Fibroblast of skin of left quadriceps (primary cell): ENCODE data around the gene IL22RA2.
"Not testable (repeated sequence)": the region's sequence is repeated elsewhere in the genome, so short reads cannot be mapped to it uniquely, and the experiment has no call there.

Experiments used
- DNase-seq, 2 experiments: peaks; one replicate each; pipeline ENCODE4 v3.0.0-alpha.2; 2013; ENCODE audit warnings: low read depth in 2 of 2

The IL22RA2 gene, protein sequence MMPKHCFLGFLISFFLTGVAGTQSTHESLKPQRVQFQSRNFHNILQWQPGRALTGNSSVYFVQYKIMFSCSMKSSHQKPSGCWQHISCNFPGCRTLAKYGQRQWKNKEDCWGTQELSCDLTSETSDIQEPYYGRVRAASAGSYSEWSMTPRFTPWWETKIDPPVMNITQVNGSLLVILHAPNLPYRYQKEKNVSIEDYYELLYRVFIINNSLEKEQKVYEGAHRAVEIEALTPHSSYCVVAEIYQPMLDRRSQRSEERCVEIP

DNA sequence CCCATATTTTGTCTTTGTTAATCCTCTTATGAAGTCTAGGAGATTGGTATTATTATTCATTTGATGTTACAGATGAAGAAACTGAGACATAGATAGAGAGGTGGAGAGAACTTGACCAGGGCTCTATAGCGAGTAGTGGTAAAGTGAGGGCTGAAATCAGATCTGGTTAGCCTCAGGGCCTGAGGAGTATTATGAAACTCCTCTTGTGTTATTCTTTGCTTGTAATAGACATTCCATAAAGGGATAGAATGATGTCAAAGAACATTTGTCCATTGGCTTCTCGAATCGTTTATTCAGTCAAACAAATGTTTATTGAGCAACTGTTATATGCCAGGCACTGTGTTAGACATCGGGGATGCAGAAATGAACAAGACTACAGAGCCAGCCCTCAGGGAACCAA is at the start of gene IL22RA2:
IL22RA2 (minus strand) TSS at position 144 of the 400 bp plus-strand sequence. CDS start 11,895 bp downstream, outside the sequence.
- DNase-seq: no peak

DNA sequence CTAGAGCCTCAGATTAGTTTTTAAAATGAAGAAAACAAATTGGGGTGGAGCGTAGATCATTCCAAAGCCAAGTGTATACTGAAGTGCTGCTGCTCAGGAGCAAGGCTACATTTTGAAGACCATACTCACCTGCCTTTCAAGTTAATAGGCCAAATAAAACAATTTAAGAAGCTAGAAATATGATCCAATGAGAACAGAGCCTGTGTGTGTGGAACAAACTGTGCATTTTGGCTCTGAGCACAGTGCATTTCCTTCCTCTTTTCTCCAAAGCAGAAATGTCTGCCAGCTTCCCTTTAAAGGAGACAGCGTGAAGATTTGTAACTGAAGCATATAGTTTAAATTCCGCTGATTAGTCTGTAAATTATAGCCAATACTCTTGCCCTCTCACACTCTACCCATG is 48.9 kb upstream of the IL22RA2 start:
- no peak for DNase-seq

DNA sequence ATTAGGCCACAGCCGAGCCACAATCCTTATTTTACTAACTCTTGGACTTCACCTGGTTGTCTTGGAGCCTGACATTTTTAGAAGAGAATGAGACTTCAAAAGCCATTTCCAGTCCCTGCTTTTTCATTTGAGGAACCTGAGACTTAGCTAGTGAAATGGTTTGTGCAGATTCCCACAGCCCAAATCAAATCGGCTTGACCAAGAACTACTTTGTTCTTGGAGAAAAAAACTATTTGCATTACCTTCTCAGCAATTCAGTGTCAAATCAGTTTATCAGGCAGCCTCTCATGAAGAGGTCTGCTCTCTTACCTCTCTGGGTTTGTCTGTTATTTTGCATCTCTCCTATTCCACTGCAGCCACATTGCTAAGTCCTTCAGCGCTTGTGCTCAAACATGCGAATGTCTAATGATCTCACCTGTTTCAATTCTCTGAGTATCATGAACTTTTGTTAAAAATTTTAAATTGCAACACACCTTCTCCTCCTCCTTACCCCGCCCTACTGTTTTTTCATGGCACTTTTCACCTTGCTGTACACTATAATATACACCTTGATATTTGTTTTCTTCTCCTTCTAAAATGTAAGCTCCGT is 46.3 kb upstream of the IL22RA2 start:
- DNase-seq: no peak

DNA sequence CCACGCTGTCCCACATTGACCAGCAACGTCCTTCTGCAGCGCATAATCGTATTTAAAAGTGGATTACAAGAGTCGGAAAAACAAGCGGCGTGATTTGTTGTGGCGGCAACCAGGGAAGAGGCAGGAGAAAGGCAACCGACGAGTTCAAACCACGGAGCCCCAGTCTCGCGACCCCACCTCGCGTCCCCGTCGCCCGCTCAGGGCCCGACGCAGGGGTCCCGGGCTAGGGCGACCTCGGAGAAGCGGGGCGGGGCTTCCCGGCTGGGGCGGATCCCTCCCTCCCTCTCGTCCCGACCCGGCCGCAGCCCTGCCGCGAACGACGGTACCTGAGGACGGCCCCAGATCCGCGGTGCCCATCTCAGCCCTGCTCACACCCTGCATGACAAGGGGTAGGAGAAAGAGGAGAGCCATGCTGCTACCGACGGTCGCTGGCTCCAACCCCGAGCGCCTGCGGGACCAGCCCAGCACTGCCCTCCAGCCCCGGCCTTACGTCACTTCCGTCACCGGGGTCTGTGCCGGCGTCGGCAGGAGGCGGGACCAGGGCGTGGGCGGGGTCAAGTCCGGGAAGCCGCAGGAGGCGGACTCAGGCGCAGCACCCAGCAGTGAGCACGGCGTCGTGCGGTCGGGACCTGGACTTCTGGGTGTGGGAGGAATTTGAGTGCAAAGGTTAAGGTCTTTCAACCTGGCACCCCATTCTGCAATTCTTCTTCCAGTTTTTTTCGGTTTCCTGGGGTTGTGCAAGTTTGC is 45.6 kb upstream of the IL22RA2 start, which contains the start of gene IFNGR1:
IFNGR1 (minus strand) TSS at position 469 of the 747 bp plus-strand sequence; CDS start at position 411, 58 bp downstream.
- DNase-seq: peak; percentile 64 to 71

DNA sequence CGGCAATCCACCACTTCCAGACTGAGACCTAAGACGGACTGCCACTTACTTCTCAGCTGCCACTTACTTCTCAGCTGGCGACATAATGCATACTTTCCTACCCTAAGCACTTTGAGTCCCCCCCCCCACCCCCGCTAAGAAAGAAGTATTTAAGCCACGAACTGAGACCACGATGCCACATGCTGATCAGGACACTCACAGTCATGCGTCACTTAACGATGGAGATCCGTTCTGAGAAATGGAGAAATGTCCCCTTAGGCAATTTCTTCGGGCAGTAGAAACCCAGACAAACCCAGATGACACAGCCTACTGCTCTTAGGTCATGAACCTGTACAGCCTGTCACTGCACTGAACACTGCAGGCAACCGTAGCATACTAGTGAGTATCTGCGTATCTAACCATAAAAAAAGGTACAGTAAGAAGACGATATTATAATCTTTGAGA is 45.1 kb upstream of the IL22RA2 start:
- no peak for DNase-seq

DNA sequence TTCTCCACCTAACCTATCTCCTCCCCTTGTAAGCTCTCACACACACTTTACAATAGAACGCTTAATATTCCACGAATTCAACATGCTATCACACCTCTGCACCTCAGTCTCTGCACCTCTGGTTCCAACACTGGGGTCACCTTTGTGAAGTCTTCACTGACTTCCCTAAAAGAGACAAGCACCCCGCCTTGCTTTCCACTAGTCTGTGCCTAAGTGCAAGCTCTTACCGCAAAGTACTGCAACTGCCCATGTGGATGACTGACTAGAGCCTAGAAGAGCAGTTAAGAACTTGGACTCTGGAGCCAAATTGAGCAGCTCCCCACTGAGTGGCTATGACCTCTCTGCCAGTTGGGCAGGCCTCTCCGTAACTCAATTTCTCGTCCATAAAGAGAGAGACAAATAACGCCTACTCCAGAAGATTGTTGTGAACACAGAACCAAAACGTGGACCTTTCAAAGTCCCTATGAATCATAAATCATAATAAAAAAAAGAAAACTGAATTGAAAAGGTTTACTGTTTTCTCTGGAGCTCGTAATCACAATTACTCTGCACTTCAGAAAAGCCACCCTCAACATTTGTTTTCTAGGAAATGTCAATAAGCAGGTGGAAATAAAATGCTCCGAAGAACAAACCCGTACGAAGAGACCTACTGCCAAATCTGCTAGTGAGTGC is 44.5 kb upstream of the IL22RA2 start:
- DNase-seq: no peak

DNA sequence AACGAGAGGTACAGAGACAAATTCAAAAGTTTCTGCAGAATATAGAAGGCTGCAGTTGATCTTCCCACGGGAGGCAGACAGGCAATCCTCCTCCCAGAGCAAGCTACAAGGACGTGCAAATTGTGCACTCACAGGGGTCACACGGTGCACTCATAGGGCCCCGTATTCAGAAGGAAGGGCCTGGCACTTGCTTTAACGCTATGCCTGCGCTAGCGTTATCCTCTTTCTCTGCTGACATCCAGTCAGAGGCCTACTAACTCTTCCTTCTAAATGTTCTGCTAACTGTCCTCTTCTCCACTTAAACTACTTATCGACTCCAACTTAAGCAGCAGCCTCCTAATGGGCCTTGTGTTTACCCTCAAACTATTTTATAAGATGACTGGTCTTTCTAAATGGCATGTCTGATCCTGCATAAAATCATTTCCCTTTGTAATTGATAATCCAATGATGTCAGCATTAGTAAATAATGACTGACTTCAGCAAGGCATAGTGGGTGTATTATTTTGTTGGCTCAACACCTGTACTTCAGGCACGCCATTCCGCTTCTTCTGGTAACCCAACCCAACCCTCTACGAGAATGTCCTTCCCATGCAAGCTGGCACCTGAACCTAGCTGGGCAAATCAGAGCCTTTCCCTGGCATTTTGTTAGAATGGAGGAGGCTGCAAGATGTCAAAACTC is 43.6 kb upstream of the IL22RA2 start:
- no peak for DNase-seq

DNA sequence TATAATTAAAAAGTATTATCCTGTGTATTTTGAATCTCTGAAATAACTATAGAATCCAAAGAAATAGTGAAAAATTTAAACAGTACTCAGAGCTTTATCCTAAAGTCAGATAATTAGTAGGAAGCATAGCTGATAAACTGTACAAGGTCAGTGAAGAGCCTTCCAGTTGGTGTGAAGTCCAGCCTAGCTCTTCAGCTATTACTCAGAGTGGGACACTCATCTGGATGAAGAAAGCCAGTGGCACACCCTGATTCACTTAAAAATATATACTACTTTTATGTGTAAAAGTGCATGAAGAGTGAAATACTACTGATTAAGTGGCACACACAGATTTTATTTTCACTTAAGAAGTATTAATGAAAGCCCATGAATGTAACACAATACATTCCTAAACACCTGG is 42.7 kb upstream of the IL22RA2 start:
- DNase-seq: no peak

DNA sequence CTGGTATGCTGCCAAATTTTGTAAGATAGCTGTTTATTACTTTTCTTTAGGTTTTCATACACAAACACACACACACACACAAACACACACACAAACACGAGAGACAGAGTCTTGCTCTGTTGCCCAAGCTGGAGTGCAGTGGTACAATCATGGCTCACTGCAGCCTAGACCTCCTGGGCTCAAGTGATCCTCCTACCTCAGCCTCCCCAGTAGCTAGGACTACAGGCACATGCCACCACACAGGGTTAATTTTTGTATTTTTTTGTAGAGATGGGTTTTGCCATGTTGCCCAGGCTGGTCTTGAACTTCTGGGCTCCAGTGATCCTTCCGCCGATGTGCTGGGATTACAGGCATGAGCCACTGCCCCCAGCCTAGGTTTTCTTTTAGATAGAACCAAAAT is 42.2 kb upstream of the IL22RA2 start:
- DNase-seq: not testable (repeated sequence)

DNA sequence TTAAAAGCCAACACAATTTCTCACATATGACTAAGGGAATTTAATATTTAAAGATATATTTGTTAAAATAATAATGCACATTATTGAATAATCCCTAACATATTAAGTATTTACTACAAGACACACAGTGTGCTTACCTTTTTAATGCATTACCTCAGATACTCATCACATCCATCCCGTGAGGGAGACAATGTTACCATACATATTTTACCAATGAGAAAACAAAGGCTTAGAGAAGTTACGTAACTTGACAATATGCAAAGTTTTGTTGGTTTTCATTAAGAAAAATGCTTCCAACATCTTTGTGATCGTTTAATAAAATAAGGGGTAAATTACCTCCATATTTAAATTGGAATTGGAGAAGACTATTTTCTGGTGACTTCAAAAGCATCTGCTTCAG is 41.5 kb upstream of the IL22RA2 start:
- DNase-seq: no peak

DNA sequence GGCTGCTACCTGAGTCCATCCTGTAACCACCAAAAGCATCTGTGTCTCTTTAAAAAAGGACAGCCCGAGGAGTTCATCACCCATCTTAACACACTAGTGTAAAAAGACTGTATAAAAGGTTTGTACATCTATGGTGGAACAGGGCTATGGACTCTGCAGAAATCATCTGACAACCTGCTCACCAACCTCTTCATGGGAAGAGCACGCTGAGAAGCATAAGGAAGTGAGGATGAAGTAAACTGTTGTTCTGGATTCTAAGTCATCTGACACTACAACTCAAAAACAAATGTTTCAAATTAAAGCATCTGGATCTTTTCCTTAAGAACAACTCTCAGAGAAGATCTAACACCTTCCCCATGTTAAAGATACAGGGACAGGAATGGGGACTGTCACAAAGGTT is 40.4 kb upstream of the IL22RA2 start:
- DNase-seq: no peak

DNA sequence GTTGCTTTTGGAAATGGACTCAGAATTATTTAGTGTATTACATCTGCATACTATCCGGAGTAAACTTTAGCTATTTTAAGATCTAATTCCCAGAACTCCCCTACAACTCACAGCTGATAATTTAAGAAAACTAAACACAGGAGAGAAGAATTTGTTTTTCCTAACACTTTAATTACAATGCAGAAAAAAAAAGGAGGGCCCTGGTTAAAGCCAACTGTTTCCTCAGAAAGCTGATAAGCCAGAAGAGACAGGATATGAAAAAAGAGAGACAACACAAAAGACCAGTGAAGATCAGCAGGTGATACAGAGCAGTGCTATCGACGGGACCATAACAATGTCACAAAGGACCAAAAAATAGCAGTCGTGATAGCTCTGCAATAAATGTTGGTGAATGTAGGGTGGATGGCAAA is 39.9 kb upstream of the IL22RA2 start:
- DNase-seq: no peak

DNA sequence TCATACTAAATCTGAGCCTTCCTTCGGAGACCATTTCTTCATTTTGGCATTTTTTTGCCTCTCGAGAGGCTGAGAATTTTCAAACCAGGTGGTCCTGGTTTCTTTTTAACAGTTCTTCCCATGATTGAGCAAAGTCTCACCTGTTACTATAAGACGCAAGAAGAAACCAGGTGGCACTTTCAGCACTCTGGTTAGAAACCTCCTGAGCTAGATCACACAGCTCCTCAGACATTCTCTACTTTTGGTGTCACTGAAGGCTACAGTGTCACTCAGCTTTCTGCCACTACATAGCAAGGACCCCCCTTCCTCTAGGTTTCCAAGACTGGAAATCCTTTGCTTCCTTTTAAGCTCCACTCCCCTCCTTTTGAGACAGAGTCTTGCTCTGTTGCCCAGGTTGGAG is 38.5 kb upstream of the IL22RA2 start:
- no peak for DNase-seq

DNA sequence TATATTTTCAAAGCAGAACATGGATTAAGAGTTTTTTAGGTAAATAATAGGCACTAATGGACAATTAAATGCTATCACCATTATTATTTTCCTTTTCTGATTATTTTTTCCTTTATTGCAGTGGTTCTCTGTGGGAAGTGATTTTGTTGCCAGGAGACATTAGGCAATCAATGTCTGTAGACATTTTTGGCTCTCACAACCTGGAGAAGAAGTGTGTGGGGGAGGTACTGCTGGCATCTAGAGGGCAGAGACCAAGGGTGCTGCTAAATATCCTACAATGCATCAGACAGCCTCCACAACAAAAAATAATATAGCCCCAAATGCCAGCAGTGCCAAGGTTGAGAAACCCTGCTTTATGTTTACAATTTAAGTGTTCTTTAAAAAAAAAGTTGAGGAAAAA is 37.5 kb upstream of the IL22RA2 start:
- no peak for DNase-seq

DNA sequence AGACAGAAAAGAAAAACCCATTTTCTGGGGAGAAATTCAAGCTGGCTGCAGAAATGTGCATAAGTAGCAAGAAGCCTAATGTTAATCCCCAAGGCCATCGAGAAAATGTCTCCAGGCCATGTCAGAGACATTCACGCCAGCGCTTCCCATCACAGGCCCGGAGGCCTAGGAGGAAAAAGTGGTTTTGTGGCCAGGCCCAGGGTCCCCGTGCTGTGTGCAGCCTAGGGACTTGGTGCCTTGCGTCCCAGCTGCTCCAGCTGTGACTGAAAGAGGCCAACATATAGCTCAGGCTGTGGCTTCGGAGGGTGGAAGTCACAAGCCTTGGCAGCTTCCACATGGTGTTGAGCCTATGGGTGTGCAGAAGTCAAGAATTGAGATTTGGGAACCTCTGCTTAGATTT is 34.8 kb upstream of the IL22RA2 start:
- DNase-seq: no peak

DNA sequence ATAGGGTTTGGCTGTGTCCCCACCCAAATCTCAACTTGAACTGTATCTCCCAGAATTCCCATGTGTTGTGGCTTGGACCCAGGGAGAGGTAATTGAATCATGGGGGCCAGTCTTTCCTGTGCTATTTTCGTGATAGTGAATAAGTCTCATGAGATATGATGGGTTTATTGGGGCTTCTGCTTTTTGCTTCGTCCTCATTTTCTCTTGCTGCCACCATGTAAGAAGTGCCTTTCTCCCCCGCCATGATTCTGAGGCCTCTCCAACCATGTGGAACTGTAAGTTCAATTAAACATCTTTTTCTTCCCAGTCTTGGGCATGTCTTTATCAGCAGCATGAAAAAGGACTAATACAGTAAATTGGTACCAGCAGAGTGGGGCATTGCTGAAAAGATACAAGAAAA is 34.0 kb upstream of the IL22RA2 start:
- DNase-seq: not testable (repeated sequence)

DNA sequence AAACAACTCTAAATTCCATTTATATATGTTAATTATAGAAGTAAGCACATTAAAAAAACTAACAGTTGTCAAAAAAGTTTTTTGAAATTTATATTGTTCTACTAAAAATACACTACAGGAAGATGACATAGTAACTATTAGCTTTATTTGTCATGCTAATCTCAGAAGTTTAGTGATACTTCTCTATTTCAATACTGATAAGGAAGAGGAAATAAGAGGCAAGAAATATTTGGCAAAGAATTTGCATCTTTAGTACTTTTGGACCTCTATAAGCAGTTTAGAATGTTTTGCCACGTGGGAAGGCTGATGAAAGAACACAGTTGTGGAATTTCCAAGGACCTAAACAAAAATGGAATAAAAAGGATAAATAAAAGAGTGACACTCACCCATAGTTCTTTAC is 33.1 kb upstream of the IL22RA2 start:
- DNase-seq: no peak

DNA sequence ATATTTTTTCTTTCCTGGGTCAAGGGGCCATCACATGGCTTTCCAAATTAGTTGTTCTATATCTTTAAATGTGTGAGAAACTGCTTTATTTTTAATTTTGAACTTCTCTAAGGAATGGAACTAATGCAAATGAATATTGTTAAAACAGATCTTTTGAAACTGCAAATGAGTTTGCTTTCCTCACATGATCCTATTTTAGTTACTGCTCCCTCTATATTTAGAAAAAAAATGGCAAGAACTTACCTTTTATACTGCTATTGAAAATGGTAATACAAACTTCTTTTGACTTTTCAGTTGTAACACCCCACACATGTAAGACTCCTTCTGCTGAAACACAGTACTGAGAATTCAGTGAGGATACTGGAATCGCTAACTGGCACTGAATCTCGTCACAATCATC is 29.8 kb upstream of the IL22RA2 start:
- DNase-seq: no peak

DNA sequence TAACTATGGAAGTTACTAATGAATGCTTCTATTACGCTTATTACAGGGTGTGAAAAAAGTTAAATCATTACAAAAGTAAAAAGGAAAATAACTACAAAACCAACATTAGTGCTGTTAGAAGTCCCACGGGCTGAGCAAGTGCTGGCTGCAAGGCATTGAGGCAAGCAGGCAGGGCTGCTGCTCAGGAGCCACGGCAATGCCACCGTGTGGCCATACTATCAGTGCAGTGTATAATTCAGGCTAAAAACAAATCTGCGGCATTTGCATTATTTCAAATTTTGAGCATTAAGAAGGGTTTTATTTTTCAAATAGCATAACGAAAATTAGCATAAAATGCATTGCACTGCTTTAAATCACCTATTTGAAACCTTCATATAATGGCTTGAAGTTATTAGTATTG is 28.6 kb upstream of the IL22RA2 start:
- no peak for DNase-seq

DNA sequence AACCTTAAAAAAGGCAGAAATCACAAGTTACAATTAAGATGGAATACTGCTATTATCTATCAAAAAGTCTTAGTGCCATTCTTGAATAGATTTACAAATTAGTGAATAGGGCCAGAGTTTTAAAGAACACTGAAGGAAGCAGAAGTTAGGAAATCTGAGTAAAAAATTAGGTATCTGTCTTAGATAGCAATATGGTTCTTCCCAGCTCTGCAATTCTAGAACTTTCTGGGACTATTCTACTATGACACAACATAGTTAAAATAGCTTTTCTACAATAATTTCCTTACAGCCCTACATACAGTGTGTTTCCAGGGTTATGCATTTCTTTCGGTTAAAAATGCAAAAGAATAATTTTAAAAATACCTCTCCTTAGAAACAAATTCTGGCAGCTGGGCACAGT is 27.6 kb upstream of the IL22RA2 start:
- no peak for DNase-seq

DNA sequence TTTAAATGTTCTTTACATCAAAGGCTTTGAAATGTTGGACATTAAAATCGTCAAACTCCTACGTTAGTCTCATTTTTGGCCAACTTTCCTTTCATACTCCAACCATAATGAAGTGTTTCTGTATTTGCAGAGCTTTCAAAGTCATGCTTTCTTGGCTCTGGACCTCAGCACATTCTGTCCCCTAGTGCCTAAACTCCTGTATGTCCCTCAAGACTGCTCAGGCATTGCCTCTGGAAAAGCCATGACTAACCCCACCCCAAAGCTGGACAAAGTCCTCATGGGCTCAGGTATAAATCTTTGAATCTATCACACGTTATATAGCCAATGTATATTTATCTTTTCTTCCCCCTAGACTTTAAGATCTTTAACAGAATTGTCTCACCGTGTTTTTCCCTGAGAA is 26.8 kb upstream of the IL22RA2 start:
- no peak for DNase-seq
